Activated gamma-delta T cell treated with Interleukin-2 at 50 U/mL for 16 hours (primary cell): ENCODE results near the gene TSPAN12.
A peak's percentile ranks its signal among the peaks of the same experiment; 100 is the strongest.
"Not testable (repeated sequence)": the region's sequence is repeated elsewhere in the genome, so short reads cannot be mapped to it uniquely, and the experiment has no call there.

Experiments
- DNase-seq: peaks from one replicate; pipeline ENCODE4 v3.0.0-alpha.2; 2020

TSPAN12 gene, protein sequence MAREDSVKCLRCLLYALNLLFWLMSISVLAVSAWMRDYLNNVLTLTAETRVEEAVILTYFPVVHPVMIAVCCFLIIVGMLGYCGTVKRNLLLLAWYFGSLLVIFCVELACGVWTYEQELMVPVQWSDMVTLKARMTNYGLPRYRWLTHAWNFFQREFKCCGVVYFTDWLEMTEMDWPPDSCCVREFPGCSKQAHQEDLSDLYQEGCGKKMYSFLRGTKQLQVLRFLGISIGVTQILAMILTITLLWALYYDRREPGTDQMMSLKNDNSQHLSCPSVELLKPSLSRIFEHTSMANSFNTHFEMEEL

DNA sequence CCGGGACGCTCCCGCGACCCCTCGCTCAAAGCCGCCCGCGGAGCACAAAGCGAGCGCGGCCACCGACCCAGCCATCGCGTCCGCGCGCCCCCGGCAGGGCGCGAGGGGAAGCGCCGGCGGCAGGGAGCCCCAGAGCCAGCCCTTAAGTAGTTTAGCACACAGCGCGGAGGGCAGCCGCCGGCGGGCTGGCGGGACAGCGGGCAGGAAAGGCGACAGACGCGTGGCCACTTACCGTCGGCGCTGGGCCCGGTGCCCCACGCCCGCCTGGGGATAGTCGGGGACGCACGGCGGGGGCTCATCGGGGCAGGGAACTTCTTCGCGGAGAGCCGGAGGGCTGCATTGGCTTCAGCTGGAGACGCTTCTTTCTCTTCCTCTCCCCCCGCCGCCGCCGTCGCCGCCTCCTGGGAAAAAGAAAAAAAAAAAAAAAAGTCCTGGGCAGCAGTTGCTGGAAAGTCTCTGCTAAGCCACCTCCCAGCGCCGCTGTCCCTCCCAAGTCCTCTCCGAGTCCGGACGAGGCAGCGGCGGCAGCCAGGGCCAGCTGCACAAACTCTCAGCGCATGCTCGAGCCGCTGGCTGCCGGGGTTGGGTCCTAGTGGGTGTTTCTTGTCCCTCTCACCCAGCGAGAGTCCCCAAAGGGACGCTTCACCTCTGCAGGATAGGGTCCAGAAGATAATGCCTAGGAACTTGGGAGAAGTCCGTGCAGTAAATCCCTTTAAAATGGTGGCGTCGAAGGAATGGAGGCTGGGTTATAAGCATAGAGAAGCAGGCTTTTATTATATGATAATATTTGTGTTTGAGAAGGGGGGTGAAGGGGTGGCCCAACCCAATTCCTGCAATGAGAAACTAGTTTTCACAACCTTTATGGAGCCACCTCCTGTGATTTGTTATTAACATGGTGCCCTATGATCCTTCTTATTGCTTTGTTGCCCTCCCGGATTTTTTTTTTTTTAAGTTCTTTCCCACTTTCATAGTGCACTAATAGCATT lies at the start of gene TSPAN12:
Gene TSPAN12, minus strand, starts transcription at position 557 of the 986 bp plus-strand sequence. CDS start 1,381 bp downstream, outside the sequence.
- peak; percentile 18 for DNase-seq

DNA sequence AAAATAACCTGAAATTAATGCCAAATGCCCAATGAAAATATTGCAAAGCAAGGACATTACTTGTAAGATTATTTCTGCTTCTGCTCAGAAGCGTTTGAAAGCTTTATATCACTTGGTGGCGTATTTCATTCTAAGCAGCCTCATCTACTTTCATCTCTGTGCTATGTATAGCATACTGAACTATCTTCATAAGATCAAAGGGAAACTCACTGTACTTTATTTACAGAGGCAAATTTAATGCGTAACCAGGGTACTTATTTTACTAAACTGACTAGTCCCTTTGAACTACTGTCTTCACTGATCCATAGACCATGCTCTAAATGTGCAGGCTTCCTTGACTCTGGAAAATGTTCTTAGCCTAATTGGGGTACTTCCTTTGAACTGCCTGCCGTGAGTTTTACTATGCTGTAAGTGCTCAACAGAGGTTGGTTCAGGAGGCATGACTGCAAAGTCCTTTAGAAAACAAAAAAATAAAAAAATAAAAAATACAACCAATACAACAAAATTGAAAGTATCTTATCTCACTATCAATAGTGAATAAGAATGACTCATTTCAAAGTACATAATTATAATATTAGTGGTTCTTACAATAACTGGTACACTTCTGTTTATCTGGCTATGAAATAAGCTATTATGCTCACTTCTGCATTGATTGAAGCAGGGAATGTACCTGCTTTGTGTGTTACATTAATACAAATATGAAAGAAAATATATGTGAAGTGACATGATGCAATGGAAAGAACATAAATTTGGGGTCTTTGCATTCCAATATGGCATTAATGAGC lies 41.0 kb upstream of the TSPAN12 start:
- no peak for DNase-seq

- not testable (repeated sequence) for DNase-seq
Observed at GRCh38 chr7:120895253-120895652, 37.3 kb upstream of the TSPAN12 start.

- DNase-seq: not testable (repeated sequence)
Observed at GRCh38 chr7:120885602-120886001, 27.7 kb upstream of the TSPAN12 start.

DNA sequence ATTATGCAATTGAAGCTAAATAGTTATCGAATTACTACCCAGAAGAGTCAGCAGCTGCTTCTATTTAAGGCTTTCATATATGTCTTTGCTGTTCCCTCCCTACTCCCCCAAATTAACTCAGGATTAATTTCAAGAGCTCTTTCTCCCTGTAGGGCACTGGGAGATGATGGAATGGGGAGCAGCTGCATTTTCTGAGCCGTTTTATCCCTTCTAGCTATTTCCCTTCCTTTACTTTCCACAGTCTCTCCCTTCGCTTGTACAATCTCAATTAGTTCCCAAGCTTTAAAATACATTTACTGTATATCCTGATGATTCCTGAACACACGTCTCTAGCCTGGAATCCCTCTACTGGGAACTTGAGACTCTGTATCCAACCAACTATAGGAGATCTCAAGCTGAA lies 19.8 kb upstream of the TSPAN12 start:
- DNase-seq: no peak

- no peak for DNase-seq
Observed at GRCh38 chr7:120876922-120877321, 19.0 kb upstream of the TSPAN12 start.

- DNase-seq: no peak
Observed at GRCh38 chr7:120874722-120875121, 16.8 kb upstream of the TSPAN12 start.

DNA sequence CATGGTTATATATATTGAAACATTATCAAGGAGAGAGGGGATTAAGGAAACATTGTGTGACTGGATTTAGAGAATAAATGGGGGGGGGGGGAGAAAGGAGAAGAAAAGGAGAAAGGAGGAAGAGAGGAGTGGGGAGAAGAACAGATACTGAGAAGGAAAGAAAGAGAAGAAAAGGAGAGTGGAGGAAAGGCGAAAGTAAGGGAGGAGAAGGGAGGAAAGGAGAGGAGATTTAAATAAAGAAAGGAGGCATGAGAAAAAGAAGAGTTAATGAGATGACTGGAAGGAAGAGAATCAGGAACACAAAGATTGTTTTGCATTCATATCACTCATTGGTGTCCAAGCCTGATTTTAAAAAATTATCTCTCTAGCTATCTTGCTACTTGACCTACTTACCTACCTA lies 16.1 kb upstream of the TSPAN12 start:
- no peak for DNase-seq

GRCh38 chr7:120873401-120873800 lies 15.5 kb upstream of the TSPAN12 start:
- DNase-seq: no peak

DNA sequence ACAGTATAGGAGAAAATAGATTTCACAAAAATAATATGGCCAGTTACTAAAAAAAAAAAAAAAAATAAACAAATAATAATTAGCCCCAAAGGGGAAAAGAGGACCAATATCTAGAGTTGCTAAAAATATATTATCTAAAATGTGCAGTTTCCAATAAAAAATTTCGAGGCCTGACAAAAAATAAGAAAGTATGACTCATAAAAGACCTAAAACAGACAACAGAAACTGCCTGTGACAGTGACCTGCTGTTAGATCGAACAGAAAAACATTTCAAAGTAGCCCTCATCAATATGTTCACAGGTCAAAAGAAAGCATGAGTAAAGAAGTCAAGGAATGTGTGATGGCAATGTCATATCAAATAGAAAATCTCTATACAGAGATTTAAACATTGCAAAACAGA lies 11.8 kb upstream of the TSPAN12 start:
- DNase-seq: no peak

DNA sequence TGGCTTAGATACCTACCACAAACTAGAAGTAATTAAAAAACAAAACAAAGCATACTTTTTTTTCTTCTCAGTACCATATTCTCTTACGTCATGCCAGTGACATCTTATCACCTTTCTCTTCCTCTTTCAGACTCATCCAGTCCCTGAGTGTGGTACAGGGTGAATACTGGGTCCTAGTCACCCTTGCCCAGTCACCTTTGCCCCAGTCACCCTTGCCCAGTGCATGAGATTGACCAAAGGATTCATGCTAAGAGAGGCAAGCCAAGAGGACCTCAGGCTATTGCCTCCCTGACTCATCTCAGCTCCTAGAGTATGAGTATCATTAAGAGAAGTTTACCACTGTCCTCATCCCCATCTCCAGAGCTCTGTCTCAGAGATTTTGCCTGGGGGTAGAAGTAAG lies 10.0 kb upstream of the TSPAN12 start:
- no peak for DNase-seq

- no peak for DNase-seq
Observed at GRCh38 chr7:120865191-120865981, 7.4 kb upstream of the TSPAN12 start.

DNA sequence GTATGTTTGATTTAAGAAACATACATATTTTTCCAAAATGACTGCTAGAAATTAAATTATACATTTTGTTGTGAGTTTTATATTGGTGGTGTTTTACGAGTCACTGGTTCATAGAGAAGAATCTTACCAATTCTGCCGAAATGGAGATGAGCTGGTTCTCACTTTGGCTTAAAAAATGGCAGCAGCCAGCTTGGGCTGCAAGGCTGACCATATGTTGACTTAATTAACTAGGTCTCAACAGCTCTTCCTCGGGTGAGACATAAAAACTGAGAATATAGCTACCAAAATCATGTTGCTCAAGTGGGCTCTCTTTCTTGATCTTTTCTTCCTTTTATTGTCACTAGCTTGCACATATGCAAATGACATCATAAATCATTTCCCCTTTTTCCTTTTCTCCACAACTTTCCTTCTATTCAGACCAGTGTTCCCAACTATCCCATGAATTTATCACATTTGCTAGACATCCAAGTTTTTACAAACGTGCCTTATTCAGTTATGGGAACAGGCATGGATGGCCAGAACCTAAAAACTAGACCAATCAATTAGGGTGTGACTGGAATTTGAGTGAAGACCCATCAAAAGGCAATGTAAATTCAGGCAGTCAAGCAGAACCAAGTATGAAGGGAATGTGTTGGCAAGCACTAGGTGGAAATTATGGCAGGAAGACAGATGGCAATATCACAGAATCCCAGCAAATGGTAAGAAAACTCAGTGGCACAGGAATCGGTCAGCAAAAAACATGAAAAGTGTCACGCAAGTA lies 6.4 kb upstream of the TSPAN12 start:
- no peak for DNase-seq

DNA sequence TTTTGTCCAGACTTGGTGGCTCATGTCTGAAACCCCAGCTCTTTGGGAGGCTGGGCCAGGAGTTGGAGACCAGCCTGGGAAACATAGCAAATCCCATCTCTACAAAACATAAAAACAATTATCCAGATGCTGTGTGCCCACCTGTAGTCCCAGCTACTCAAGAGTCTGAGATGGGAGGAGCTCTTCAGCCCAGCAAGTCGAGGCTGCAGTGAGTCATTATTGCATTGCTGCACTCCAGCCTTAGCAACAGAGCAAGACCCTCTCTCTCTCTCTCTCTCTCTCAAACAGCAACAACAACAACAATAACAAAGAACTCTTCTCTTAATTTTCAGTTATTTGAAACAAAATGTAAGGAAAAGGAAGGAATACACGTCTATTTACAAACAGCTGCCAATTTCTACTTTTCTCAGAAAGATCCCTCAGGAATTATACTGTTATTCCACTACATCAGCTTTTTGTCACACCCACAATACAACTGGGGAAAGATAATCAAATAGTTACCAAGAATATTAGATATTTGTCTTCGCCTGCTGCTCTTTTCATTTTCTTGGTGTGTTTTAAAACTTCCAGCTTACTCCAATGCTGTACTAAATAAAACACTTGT lies 5.1 kb upstream of the TSPAN12 start:
- no peak for DNase-seq

DNA sequence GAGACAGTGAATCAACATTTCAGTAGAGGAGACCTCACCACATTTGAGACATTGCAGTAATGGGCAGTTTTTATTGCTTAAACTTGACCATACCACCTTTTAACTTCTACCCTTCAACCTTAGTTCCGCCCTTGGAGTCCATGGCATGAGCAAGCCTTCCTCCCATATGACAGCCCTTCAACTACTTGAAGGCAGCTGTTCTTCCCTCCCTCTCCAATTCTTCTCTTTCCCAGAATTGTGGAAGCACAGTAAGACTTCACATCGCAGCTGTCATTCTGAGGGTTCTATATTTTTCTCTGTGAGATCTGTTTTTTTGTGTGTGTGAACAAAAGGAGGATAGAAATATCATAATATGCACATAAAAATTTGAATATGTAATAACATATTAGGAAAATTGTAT lies 2.2 kb upstream of the TSPAN12 start:
- DNase-seq: no peak

GRCh38 chr7:120859459-120859858 lies 1.5 kb upstream of the TSPAN12 start:
- no peak for DNase-seq

- no peak for DNase-seq
Observed at GRCh38 chr7:120856621-120857352, 1.2 kb downstream of the TSPAN12 start.

DNA sequence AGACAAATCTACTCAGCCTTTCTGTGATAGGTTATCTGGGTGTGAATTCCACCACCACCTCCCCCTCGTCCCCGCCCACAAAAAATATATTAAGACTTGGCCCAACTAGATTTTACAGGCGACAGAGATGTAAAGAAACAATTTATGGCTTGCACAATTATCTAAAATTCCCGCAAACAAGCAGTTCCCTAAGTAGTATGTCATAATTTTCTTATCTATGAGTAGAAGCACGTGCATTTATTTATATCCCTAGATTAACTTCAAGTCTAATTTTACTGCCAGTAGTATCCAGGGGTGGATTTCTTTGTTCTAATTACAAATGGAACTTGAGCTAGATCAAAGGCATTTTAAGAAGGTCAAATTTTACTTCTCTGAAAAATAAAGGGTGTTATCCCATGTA lies 1.7 kb downstream of the TSPAN12 start:
- no peak for DNase-seq

DNA sequence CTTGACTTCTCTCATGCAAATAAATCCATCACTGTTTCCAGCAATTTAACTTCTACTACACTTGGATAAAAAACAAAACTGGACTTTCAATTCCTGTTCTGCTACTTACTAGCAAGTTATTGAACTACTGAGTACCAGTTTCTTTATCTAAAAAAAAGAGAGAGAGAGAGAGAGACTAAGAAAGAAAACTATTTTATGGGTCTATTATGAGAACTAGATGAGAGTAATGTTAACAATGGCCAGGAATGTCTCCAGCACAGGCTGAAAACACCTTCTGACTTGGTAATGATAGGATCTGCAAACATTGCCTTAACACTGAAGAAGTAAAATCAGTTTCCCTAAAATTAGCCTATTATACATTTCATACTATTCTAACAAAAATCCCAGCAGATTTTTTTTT lies 5.2 kb downstream of the TSPAN12 start:
- DNase-seq: no peak

DNA sequence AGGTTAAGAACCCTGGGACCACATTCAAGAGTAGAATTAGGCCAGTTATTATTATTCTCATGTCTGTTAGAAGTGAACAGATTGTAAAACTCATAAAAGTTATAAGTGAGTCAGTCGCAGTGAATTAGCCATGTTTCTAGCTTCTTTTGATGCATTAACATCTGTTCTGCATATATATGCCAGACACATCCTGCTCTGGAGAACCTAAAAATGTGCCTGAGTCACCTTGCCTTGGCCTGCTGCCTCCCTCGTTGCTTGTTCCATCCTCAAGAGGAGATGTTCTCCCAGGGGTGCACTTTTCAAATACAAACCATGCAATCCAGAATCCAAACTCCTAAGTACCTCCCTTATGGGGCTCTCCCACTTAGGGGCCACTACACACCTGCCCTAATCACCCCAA lies 14.8 kb downstream of the TSPAN12 start:
- DNase-seq: no peak
